ENCODE data around the gene SMIM35. TPM values are rescaled to one million over a fixed set of nuclear protein-coding genes. Genes with fewer than 3 reads are reported as not detected.

SMIM35 gene
- total and polyA plus RNA-seq, 2 of the 4 experiments (the other 2 are of a cell fraction) = not detected

- Histone ChIP-seq H4K5ac (ENCODE audit: low read depth, low read length) (no peak overlapping the region), H3K23ac (ENCODE audit: low read depth, low read length) (no peak overlapping the region), H3K9me1 (ENCODE audit: insufficient read depth, low read length) (no peaks in the 10 kb centered on the region), H4K8ac (ENCODE audit: low read depth in 2 of 2, low read length in 2 of 2) (no peak overlapping the region), H3K9me3 (ENCODE audit: control insufficient read depth, insufficient read depth, low read length) (no peaks in the 10 kb centered on the region), H3K4me2 (ENCODE audit: low read depth, low read length) (no peak overlapping the region), H2BK5ac (ENCODE audit: low read depth, low read length, poor library complexity, severe bottlenecking) (no peak overlapping the region), H4K20me1 (ENCODE audit: insufficient read depth, low read length) (no peaks in the 10 kb centered on the region), H2AFZ (replicated peaks; ENCODE audit: low read length, poor library complexity) (no peak overlapping the region), H3K4me3 (ENCODE audit: insufficient read depth, low read depth, low read length) (no peak overlapping the region), H2BK15ac (ENCODE audit: low read depth, low read length) (no peak overlapping the region), H3K56ac (ENCODE audit: extremely low read depth, insufficient read depth, low read length) (no peak overlapping the region), H3K14ac (replicated peaks; ENCODE audit: low read depth, low read length) (no peak overlapping the region), H3K36me3 (ENCODE audit: control insufficient read depth, insufficient read depth, low read length) (no peaks in the 10 kb centered on the region), H4K91ac (ENCODE audit: insufficient read depth, low read depth, low read length) (no peak overlapping the region), H3K27me3 (ENCODE audit: control insufficient read depth, insufficient read depth, low read length) (peaks cover 6% of the 10 kb centered on the region), H3K9ac (ENCODE audit: low read depth, low read length) (no peak overlapping the region), H2AK5ac (ENCODE audit: low read depth, low read length) (no peak overlapping the region), H3K27ac (ENCODE audit: insufficient read depth, low read length) (no peak overlapping the region), H3K4ac (ENCODE audit: low read depth, low read length) (no peak overlapping the region), H2AK9ac (replicated peaks; ENCODE audit: low read depth, low read length, poor library complexity) (no peak overlapping the region), H3K4me1 (ENCODE audit: control insufficient read depth, insufficient read depth, low read length) (no peaks in the 10 kb centered on the region), H3K18ac (ENCODE audit: low read depth, low read length) (no peak overlapping the region), H2BK120ac (ENCODE audit: low read depth, low read length) (no peak overlapping the region), H3K79me1 (ENCODE audit: low read depth in 1 of 2, low read length in 2 of 2) (no peaks in the 10 kb centered on the region), H2BK20ac (ENCODE audit: low read depth, low read length) (no peak overlapping the region)
- POLR2A ChIA-PET (ENCODE audit: unreplicated experiment) = no interaction called here
- dilution Hi-C loops (cut with HindIII; ENCODE audit: low sequenced_read_pairs, unreplicated experiment) (no loop called here), in situ Hi-C loops (cut with MboI; ENCODE audit: low sequenced_read_pairs) (no loop called here), intact Hi-C loops (cut with micrococcal nuclease) (no loop called here)
- no peak for TF ChIP-seq CTCF (conservative IDR thresholded peaks at IDR 0.05; ENCODE audit: low read depth, low read length)
- TF ChIP-seq CHD1 (IDR thresholded peaks at IDR 0.05; ENCODE audit: low read depth, low read length) = no peak
- no peak for TF ChIP-seq BHLHE40 (IDR thresholded peaks at IDR 0.05; ENCODE audit: low read depth, low read length)
- no peak for TF ChIP-seq RFX5 (IDR thresholded peaks at IDR 0.05; ENCODE audit: low read depth, low read length)
- no peak for TF ChIP-seq MAFK (IDR thresholded peaks at IDR 0.05; ENCODE audit: low read depth, low read length)
- TF ChIP-seq MAZ (IDR thresholded peaks at IDR 0.05; ENCODE audit: borderline replicate concordance, low read depth, low read length) = no peak
- TF ChIP-seq USF2 (IDR thresholded peaks at IDR 0.05; ENCODE audit: low read depth, low read length) = no peak
- TF ChIP-seq ELK1 (IDR thresholded peaks at IDR 0.05; ENCODE audit: borderline replicate concordance, low read depth, low read length) = no peak
- no peak for TF ChIP-seq FOS (IDR thresholded peaks at IDR 0.05; ENCODE audit: low read depth, low read length)
- TF ChIP-seq RCOR1 (IDR thresholded peaks at IDR 0.05; ENCODE audit: insufficient replicate concordance, low read length) = no peak
- no peak for TF ChIP-seq POLR2A (IDR thresholded peaks at IDR 0.05; ENCODE audit: low read depth, low read length)
- no peak for TF ChIP-seq NFE2L2 (IDR thresholded peaks at IDR 0.05; ENCODE audit: low read depth, low read length)
- no peak for TF ChIP-seq MXI1 (IDR thresholded peaks at IDR 0.05; ENCODE audit: borderline replicate concordance, low read depth, low read length)
- TF ChIP-seq RAD21 (IDR thresholded peaks at IDR 0.05; ENCODE audit: low read length) = no peak
- TF ChIP-seq SMC3 (IDR thresholded peaks at IDR 0.05; ENCODE audit: low read depth, low read length) = no peak
- TF ChIP-seq CEBPB (IDR thresholded peaks at IDR 0.05; ENCODE audit: low read depth, low read length) = no peak
- ATAC-seq (ENCODE audit: low read depth) (no peak), DNase-seq (no peak)
- no TSS peak for BruUV-seq (replicated peaks)
- 44% methylated on average over 3 of the region's 6 CpGs; no CpG with 5 or more reads in 1 of the 2 experiments for WGBS, 2 experiments (ENCODE audit: extremely low coverage in 2 of 2, insufficient read length in 1 of 2)
- CTCF ChIA-PET = no interaction called here
Observed at GRCh38 chr11:118129471-118130172, 42.9 kb upstream of the SMIM35 start.
